Limb (tissue), 2 donors: Measurements from ENCODE around the gene DNM3.
A peak's percentile ranks its signal among the peaks of the same experiment; 100 is the strongest.

Experiments
- DNase-seq, 2 donors: peaks; one replicate each; pipeline ENCODE4 v3.0.0-alpha.2; 2016; ENCODE audit errors: extremely low spot score in 2 of 2

DNM3 gene

DNA sequence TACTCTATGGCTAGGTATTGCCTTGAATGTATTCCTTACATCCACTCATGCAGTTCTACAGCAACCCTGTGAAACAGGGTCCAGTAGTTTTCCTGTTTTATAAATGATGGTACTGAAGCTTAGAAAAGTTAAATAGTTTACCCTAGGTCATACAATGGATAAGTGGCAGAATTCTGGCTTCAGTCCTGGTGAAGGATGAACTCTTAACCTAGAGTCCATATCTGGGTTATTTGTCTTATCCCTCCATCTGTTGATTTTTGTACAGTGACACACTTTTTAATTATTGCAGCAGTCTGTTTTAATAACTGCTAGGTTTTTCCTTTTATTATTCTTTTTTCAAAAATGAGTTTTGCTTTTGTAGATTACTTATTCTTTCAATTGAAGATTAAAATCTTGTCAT, 263.9 kb downstream of the DNM3 start:
- DNase-seq = no peak

DNA sequence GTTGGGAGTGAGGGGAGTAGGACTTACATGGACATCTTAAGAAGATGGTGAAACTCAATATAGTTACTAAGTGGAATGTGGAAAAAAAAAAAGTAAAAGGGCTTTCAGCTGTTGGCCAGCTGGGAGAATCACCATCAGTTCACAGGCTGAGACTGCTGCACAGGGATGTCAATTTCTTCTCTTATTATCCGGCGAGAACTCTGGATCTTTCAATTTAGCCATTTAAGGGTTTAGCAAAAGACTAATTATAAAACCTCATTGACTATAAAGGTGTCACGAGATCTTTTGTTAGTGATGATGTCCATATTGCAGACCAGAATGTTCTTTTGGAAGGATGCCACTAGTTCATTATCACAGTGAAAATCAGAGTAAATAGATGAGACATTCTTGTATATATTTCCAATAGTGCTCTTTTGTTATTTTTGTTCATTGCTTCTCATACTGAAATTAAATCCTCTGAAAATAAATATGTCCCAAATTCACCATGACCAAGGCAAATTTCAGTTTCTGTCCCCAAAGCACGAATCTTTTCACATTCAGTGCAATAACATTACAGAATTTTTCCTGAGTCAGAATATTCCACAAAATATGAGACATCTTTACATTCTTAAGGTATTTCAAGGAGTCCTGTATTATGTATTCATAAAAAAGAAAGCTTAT, 266.1 kb downstream of the DNM3 start:
- peak in 1 of 2 donors; percentile 67 for DNase-seq

DNA sequence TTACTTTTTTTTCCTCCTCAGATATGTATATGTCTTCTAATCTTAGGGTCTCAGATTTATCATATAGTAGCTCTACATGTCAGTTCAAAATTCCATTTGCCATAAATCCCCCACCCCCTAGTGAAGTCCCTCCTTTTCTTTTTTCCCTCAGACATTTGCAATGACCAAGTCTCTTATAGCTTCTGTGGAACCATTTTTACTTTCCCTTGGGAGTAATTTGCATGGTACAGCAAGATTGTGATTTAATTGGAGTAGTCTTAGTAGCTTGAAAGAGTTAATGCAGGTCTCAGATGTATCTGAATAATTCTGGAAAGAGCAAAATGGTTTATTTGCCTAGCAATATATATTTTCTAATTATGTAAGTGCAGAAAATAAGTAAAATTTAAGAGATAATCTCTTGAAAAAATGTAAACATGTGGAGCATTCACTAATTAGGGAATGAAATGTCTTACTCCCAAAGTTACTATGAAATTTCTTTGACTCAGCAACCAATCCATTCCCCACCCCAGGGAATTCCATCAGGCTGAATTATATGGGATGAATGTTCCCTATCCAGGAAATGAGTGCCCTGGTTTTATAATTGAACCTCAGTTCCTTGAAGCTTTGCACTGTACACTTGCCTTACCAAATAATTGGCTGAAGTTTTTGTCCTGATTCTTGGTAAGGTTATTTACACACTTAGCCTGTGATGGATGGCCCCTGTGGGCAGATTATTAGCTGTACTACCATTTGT, 267.0 kb downstream of the DNM3 start:
- DNase-seq = no peak

DNA sequence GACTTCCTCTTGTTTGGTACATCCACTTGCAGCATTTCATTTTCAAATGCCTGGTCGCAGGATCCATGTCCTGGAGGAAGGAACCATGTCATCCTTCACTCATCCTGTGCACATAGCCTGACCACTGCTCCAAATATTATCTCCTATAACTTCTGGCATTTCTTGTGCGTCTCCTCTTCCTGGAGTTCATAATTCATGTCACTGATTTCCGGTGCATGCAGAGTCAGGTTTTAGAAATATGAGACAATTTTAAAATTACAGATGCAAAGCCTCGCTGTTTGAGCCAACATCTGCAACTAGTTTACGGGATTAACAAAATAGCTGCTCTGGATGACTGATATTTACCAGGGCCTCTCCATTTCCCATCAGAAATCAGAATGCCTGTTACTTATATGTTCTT, 268.1 kb downstream of the DNM3 start:
- peak; percentile 36 to 76 for DNase-seq

DNA sequence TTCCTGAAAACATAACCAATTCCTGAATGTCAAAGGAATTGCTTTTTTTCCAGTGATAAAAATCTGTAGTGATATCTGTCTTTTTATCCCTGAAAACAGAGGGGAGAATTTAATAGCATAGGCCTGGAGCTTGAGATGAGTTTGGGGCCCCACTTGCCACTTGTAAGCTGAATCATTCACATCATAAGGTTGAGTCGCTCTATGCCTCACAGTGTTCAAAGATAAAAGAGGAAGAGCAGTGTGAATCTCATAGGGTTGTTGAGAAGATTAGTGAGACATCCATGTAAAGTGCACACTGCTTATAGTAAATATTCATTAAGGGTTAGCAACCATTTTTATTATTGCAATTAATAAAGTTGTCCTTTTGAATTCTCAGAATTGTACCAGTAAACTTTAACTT, 271.3 kb downstream of the DNM3 start:
- DNase-seq = no peak

DNA sequence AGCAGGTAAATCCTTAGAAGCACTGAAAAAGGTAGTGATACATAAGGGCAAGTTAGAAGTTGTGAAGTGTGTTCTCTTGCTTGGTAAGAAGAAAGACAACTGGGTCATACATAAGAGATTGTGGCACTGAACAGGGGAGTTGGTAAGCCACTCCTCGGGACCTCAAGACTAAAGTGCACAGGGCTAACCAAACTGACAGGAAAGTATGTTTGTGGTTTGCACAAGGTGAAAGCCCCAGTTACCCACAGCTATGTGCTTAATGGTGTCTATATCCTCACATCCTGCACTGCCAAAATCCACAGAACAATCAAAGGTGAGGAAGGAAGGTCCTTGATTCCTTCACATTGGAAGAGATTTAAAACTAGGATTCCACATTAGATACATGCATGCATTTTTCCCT, 276.5 kb downstream of the DNM3 start:
- no peak for DNase-seq

DNA sequence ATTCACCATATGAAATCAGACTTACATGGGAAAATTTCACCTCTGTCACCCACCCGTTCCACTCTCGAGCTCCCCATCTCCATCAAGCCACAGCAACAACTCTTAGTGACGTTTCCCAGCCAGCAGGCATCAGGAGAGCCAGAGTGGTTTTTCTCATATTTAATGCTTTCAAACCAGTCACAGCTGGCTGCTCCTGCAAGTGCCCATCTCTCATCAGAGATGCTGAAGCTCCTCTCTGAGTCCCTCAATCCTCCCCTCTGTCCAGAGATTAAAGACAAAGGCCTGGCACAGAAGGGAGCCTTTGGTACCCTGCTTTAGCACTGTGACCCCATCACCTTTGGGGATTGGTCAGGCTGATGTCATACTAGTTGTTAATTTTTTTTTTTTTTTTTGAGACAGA, 277.3 kb downstream of the DNM3 start:
- no peak for DNase-seq

DNA sequence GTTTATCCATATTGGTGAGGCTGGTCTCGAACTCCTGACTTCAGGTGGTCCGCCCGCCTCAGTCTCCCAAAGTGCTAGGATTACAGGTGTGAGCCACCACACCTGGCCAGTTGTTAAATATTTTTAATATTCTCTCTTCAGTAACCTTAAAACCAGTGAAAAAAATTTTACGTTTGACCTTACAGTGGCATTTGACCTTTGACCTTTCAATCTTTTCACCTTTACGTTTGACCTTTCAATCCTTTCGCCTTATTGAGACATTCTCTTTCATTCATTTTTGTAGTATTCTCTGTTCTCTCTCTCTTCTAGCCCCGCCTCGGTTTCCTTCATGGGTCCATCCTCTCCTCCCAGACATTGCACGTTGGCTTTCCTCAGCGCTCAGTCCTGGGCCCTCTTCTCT, 277.9 kb downstream of the DNM3 start:
- DNase-seq = no peak

DNA sequence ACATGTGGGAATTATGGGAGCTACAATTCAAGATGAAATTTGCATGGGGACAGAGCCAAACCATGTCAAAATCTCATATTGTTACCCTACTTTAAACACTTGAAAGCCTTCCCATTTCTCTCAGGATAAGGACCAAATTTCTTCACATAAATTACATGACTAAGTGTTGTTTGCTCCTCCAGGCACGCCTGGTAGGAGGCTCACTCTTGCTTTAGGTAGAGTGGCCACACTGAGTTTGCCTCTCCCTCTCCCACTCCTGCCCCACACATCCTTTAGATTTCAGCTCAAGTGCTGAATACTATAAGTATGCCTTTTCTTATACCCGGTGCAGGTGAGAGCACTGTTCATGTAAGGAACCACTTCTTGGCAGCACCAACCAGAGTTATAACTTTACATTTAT, 279.1 kb downstream of the DNM3 start:
- DNase-seq = no peak

DNA sequence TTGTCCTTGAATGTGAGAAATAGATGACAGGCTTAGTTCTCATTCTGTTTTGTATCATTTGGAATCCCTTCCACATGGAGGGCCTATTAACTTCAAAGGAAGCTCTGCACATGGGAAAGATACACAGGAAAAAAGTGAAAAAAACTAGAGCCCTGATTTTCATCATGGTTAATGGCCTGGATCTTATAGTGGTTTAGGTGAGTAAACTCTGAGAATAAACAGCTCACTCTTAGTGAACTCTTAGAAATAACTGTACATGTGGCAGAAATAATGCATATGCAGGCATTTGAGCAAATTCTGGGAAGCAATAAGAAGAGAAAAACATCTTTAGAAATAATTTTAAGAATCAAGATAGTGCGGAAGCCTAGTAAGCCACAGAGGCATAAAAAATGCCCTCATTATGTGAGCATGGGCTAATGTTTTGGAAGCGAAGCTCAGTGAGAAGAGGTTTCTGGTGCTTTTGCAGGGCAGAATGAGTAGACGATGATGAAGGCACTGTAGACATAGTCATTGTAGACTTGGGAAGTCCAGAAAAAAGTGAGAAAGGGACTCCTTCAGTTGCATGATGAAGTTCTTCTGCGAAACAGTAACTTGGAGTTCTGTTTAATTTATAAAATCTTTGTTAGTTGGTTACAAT, 279.9 kb downstream of the DNM3 start:
- DNase-seq = no peak

DNA sequence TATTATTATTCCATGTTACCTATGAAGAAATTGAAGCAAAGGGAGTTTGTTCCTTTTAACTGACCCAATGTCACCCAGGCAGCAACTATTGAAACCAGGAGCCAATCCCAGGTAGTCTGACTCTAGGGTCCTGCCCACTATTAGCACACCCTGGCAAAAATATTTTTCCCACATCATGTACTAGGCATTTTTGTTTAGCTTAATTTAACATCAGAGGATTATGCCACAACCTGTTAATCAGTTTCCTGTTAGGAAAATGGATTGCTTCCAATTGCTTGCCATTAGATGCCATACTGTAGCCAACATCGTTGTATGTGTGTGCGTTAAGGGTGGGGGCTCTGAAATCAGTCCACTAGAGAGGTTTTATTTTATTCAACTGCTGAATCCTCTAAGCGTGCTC, 281.1 kb downstream of the DNM3 start:
- no peak for DNase-seq

DNA sequence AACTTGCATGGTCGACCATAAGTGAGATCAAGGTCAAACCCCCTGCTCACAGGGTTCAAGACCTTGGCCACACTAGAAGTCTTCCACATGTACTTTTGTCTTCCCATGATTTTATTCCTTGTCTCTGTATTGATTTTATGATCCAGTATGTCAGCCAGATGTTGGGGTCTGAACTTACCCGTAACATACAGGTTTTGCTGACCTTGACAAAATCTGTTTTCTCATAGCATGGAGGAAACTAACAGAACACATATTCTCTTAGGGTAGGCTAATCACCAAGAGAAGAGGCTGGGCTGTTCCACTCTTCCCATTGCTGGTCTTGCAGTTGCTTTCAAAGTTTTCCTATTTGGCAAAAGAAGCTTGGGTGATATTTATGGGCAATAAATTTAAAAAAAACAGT, 284.0 kb downstream of the DNM3 start:
- DNase-seq = no peak

DNA sequence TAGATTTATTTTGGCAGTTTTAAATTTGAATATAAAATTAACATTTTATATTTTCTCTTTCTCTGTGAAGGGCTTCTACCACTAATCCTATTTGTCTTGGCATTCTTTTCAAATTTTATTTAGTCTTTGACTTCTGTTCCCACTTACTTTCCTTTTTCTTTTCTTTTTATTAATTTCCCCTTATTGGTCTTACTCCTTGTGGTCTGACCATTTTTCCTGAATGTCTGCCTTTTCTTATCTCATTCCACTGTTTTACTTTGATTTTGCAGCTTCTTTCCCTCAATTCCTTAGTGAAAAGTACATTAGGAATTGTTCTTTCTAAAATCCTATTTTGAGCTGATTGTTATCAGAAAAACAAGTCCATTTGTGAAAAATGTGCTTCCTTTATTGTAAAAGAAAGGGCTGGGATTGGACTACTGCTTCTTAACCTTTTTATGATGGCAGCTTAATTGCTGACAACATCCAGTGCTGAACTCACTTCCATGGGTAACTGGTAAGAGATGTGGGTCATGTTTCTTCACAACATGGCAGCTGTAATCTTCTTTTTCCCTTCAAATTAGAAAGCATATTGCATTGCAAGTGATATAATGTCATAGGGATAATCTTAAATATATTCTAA, 284.6 kb downstream of the DNM3 start:
- no peak for DNase-seq

DNA sequence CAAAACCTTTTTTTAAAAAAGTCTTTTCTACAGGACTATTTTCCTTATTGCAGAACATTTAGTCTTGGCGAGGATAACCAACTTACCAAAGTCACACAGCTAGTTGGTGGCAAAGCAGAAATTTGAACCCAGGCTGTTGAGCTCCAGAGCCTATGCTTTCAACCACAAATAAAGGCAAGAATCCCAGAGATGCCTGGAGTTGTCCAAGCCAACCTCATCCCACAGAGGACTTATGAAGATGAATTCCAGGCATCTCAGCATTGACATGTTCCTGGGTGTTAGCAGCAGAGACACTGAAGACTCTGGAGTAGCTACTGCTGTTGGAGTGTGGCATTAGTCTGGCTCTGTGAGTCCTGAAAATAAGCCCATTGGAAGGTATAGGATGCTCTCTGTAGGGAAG, 291.5 kb downstream of the DNM3 start:
- DNase-seq = no peak

DNA sequence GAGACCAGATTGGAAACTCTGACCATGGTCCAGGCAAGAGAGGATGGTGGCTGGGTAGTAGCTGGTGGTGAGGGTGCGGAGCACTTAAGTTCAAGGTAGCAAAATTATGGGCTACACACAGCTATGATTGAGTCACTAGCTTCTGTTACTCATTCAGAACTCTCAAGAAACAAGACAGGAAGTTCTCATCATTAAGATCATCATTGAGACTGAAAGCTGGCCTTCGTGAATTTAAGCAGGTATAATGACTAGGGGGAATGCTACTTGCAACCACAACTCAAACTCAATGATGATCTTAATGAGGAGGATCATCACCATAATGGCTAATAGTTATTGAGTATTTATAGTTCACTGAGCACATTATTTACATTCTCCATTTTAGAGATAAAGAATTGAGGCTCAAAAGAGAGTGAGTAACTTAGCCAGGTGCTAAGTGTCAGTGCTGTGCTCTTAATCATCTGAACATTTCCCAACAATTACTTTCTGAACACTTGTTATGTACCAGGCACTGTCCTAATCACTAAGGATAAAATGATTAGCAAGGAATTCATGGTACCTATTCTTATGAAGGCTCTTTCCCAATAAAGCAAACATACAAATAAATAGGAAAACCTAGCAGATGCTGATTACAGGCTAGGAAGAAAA, 292.9 kb downstream of the DNM3 start:
- no peak for DNase-seq

DNA sequence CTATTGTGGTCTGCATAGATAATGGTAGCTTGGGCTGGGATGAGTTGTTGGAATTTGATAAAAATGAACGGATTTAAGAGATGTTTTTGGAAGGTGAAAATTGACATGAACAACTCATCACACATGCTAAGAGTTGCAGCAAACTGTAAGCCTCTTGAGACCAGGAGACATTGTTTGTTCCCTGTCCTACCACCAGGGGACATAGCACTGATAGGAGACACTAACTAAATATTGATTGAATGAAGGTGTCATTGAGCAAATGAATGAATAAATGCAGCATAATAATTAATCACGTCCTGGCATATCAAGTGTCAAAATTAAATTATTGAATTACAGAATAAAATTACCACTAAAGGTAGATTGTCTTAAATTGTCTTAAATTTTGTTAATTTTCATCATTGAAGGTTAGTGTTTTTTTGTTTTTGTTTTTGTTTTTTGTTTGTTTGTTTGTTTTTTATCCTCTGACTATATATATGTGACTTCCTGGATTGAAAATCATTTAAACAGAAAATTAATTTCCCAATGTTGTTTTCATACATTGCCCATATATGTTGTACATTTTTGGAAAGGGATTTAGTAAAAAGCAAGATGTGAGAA, 293.9 kb downstream of the DNM3 start:
- DNase-seq = no peak

DNA sequence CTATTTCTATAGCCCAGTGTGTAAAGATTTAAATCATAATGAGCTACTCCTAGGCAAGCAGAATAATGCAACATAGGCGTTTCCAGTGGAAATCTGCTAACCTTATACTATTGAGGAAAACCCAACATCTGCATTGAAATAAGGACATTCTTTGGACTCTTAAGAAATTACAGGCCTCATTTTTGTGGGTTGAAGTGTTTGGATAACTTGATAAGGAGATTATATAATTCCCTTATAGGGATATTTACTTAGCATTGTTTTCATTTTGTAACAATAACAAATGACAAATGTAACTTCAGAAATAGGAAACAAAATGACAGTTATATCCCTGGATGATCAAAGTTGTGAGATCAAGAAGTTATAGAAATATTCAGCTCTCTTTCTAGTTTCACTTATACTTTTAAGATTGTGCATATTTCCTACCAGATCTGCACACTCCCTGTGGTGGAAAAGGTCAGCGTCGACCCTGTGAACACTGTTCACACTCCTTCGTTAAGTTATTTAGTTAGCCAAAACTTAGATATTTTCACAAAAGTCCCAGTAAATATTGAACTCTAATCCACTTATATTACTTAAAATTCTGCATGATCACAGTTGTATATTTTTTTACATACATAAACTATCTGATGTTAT, 294.8 kb downstream of the DNM3 start:
- no peak for DNase-seq

DNA sequence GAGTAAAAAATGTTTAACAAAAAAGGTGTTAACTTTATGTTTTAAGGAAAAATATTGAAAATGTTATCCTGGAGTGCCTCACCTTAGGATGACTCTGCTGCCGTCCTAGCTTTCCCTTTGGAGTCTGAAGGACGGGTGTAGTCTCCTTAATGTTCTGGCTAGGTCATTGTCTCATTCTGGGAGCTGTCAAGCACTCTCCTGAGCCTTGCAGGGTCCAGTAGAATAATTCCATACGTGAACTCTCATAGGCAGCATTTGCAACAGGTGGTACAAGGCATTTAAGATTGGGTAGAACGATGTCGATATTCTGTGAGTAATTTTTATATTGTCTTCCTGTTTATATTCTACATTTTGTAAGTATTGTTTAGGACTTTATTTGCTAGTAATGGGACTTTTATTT, 295.6 kb downstream of the DNM3 start:
- DNase-seq = no peak

DNA sequence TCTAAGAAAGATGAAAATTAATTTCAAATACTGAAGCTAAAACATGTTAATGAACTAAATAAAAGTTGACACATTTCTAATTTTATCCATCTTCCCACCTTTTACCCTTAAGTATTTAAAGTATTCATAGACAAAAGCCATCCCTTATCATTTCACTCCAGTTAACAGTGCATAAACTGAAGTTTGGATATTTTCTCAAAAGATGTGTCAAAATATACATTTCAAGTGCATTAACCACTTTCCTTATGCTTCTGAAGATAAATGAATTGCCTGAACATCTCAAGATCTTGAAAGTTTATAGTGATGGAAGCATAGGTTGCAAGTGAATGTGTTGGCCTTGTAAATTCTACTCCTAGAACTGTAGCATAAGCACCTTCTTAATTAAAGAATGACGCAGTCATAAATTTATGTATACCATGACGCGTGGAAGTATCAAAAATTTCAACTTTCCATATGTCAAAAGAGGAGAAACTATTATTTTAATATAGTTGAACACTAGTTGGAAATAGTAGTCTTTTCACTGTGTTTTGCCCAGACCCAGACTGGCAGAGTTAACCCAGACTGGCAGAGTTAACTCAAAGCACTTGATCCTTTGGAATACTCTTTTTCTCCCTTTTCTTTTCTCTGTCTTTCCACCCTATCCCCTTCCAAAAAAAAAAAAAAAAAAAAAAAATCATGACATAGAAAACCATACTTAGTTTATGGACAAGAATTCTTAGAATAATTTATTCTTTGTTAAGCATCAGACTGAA, 296.6 kb downstream of the DNM3 start:
- DNase-seq = no peak

DNA sequence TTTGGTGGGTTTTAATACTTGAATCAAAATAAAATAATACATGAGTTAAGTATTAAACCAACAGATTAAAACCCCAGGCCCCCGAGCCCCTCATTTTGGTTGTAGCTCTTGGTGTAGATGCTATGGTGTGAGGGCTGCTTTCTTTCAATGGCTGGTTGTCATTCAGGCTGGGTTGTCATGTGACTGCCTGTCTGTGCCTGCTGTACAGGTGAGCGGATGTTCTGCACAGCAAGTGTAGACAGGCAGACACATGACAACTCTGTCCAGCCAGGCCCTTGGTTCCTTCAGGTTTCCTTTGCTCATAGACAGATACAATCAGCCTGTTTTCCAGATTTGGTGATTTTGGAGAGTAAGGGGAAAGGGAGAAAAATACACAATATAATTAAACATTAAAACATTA, 297.3 kb downstream of the DNM3 start:
- DNase-seq = peak in 1 of 2 donors; percentile 47
